ENCODE measurements around the gene SLC7A5.
A peak's percentile ranks its signal among the peaks of the same experiment; 100 is the strongest.
"Not testable (repeated sequence)": the region's sequence is repeated elsewhere in the genome, so short reads cannot be mapped to it uniquely, and the experiment has no call there.

The SLC7A5 gene

DNA sequence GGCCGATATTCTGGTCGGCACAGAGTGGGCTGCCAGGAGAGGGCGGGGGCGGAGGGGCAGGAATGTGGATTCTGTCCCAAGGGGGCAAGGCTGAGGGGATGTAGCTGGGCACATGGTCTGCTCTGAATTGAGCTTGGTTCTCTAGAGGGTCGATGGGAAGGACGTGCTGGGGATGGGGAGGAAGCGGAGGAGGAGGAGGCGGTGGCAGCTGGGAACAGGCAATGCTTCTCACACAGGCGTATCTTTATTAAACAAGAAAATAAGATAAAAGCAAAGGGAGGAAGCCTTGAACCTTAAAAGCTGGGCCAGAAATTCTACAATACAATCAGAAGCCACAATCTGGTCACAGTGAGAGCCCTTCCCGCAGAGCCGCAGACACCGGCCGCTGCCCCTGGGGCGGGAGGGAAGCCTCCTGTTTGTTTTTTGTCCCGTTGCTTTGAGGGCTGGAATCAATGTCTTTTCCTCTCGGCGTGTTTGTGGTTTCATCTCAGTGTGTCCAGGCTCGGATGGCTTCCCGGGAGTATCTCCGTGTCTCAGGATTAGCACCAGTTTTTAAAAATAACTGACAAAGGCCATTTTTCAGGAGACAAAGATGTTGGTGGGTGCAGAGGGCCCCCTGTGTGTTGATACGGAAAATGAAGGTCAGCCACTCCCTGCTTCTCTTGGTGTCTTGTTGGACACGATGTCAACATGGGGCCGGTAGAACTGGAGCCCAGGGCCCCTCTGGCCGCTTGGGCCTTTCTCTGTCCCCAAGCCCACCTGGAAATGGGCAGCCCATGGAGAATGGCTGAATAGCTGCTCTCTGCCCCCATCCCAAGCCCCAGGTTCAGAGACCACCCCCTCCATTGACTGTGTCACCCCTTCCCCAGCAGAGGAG lies 12.3 kb upstream of the SLC7A5 start:
- no peak for TF ChIP-seq SPI1 (IDR thresholded peaks at IDR 0.05; ENCODE audit: low read depth, low read length)
- no peak for TF ChIP-seq POU2F2 (IDR thresholded peaks at IDR 0.05; ENCODE audit: low read depth, low read length)
- no peak for TF ChIP-seq POLR2A (IDR thresholded peaks at IDR 0.05; ENCODE audit: low read depth, low read length)
- no peak for TF ChIP-seq PAX5 (IDR thresholded peaks at IDR 0.05; ENCODE audit: insufficient read depth, low read length, severe bottlenecking)
- TF ChIP-seq POLR2AphosphoS5 (IDR thresholded peaks at IDR 0.05; ENCODE audit: low read depth, low read length) = no peak
- no peak for TF ChIP-seq TAF1 (IDR thresholded peaks at IDR 0.05; ENCODE audit: low read depth, low read length)
- FAIRE-seq (no peak), DNase-seq (ENCODE audit: insufficient read length, low spot score) (no peak)

DNA sequence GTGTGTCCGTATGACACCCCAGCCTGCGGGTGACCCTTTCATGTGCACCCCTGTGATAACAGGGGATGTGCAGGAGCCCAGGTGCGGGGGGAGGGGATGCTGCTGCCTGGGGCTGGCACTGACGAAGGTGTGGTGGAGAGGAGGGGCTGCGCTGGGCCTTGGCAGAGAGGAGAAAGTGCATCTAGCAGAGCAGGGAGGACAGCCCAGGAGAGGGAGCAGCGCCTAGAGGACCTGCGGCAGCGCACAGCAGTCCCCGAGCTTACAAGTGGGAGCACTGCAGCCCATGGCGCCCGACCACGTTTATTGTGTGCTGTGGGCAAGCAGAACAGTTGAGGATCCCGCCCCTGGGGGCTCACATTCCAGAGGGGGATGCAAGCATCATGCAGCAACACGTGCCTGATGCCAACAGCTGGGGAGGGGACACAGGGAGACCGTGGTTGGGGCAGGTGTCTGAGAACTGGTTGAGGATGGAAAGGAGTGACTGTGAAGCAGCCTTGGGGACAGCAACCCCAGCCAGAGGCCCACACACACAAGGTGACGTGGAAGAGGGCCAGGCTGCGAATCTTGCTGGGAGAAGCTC lies 10.9 kb upstream of the SLC7A5 start:
- DNase-seq (ENCODE audit: insufficient read length, low spot score) = no peak
- no peak for FAIRE-seq
- TF ChIP-seq POLR2A (IDR thresholded peaks at IDR 0.05; ENCODE audit: low read depth, low read length) = no peak
- no peak for TF ChIP-seq PAX5 (IDR thresholded peaks at IDR 0.05; ENCODE audit: insufficient read depth, low read length, severe bottlenecking)
- TF ChIP-seq POU2F2 (IDR thresholded peaks at IDR 0.05; ENCODE audit: low read depth, low read length) = no peak
- TF ChIP-seq SPI1 (IDR thresholded peaks at IDR 0.05; ENCODE audit: low read depth, low read length) = no peak
- TF ChIP-seq TAF1 (IDR thresholded peaks at IDR 0.05; ENCODE audit: low read depth, low read length) = no peak
- TF ChIP-seq POLR2AphosphoS5 (IDR thresholded peaks at IDR 0.05; ENCODE audit: low read depth, low read length) = no peak

DNA sequence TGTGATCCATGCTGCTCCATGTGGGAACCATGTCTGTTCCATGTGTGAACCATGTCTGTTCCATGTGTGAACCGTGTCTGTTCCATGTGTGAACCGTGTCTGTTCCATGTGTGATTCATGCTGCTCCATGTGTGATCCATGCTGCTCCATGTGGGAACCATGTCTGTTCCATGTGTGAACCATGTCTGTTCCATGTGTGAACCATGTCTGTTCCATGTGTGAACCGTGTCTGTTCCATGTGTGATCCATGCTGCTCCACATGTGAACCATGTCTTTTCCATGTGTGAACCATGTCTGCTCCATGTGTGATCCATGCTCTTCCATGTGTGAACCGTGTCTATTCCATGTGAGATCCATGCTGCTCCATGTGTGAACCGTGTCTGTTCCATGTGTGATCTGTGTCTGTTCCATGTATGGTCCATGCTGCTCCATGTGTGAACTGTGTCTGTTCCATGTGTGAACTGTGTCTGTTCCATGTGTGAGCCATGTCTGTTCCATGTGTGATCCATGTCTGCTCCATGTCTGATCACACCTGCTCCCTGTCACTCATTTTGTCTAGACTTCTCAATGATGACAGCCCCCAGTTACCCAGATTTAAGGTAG lies 10.2 kb upstream of the SLC7A5 start:
- not testable (repeated sequence) for DNase-seq (ENCODE audit: insufficient read length, low spot score); FAIRE-seq

DNA sequence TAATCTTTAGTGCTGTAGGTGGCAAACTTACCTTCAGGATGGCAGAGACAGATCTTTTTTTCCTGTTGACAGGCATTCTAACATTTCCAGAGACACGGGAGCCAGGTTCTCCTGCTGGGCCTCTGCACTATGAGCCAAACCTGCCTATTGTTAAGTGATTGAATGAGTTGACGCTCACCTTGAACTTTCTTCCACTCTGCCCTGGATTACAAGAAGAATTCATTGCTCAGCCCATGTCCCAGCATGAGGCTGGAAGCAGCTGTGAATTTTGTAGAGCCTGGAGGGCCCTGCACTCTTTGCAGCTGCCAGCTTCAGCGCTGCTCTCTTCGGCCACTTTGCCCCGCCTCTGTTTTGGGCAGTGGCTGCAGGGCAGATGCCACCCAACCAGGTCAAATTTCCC lies 9.4 kb upstream of the SLC7A5 start:
- no peak for DNase-seq (ENCODE audit: insufficient read length, low spot score)
- FAIRE-seq = no peak
- TF ChIP-seq POLR2AphosphoS5 (IDR thresholded peaks at IDR 0.05; ENCODE audit: low read depth, low read length) = no peak

DNA sequence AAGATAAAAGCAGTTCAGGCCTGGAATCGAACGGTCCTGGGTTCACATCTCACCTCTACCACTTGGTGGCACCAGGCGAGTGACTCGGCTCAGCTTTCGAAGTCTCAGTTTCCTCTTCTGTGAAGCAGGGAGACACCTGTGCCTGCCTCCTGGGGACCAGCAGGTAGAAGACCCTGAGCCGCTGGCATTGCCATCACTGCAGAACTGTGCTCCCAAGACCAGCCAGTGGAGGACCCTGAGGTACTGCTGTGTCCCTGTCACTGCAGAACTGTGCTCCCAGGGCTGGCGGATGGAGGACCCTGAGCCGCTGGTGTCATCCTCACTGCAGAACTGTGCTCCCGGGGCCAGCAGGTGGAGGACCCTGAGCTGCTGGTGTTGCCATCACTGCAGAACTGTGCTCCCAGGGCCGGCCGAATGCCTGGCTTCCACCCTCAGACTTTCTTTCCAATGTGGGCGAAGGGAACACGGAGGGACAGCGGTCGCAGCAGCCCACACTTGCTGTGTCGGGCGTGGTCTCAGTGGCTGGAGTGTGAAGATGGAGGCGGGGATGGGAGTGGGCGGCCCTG lies 8.7 kb upstream of the SLC7A5 start:
- no peak for DNase-seq (ENCODE audit: insufficient read length, low spot score)
- peak; percentile 71 for FAIRE-seq
- no peak for TF ChIP-seq SPI1 (IDR thresholded peaks at IDR 0.05; ENCODE audit: low read depth, low read length)
- no peak for TF ChIP-seq PAX5 (IDR thresholded peaks at IDR 0.05; ENCODE audit: insufficient read depth, low read length, severe bottlenecking)
- no peak for TF ChIP-seq TAF1 (IDR thresholded peaks at IDR 0.05; ENCODE audit: low read depth, low read length)
- no peak for TF ChIP-seq POU2F2 (IDR thresholded peaks at IDR 0.05; ENCODE audit: low read depth, low read length)
- TF ChIP-seq POLR2A (IDR thresholded peaks at IDR 0.05; ENCODE audit: low read depth, low read length) = no peak
- TF ChIP-seq POLR2AphosphoS5 (IDR thresholded peaks at IDR 0.05; ENCODE audit: low read depth, low read length) = no peak

DNA sequence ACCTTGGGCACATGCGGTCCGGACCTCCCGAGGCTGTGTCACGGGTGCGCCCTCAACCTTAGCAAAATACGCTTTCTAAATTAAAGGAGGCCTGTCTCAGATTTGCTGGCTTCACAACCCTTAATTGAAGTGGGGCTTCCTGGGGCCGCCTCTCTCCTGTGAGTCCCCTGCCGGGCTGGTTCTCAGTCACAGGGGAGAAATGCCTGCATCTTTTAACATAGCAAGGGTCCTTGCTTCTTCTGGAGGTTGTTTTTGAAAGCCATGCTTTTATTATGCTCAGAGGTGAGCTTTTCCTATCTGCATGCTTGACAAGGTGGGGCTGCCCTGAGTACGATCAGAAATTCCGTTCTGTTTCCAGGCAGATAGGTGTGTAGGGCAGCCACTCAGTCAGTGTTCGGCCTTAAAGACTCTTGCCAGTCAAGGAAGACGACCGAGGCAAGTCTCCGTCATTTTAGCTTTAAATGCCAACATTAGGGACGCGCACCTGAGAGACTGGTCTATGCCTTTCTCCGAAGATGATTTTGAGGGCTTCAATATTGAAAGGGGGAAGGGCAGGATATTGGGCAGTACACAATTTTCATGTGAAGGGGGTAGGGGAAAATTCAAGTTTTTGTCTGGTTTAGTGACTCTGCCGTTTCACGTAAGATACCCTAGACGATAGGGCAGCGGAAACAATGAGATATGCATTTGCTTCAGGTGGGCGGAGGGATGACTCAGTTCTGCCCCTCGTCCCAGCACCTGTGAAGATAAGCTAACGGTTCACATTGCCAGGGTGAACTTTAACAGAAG lies 5.5 kb upstream of the SLC7A5 start:
- no peak for DNase-seq (ENCODE audit: insufficient read length, low spot score)
- FAIRE-seq = no peak
- no peak for TF ChIP-seq POLR2AphosphoS5 (IDR thresholded peaks at IDR 0.05; ENCODE audit: low read depth, low read length)
- peak; percentile 97 for TF ChIP-seq POU2F2 (IDR thresholded peaks at IDR 0.05; ENCODE audit: low read depth, low read length)

DNA sequence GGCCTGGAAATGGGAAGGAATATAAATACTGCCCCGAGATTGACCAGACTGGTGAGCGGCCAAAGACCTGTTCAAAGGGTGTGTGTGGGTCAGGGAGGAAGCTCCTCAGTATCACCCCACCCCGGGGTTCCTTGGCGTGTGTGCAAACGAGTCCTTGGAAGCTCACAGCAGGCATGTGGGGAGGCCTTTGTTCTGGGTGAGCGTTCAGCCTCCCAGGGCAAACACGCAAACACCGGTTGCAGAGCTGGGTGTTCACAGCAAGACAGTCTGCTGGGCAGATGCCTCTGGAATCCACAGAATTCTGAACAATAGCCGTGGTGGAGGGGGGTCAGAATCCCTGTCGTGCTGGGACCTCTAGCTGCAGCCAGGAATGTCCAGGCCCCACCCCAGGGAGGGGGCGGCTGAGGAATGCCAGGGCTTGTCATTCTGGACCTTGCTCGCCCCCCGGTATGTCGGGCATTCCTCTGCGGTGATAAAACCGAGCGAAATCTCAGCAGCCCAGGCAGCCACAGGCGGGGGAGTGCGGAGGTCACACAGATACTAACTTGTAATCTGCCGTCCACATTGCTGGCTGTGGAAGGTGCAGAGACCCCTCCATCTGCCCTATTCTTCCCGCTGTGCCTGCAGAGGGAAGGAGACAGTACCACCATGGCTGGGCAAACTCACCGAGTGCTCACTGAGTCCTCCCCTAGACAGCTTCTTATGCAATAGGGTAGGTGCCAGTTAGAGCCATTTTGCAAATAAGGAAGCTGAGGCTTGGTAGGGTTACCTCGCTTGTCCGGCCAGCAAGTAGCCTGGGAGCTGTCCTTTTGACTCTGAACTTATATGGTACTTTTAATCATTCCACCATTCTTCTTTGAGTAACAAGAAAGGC lies 1.3 kb upstream of the SLC7A5 start:
- FAIRE-seq; DNase-seq (ENCODE audit: insufficient read length, low spot score): not testable (repeated sequence)

DNA sequence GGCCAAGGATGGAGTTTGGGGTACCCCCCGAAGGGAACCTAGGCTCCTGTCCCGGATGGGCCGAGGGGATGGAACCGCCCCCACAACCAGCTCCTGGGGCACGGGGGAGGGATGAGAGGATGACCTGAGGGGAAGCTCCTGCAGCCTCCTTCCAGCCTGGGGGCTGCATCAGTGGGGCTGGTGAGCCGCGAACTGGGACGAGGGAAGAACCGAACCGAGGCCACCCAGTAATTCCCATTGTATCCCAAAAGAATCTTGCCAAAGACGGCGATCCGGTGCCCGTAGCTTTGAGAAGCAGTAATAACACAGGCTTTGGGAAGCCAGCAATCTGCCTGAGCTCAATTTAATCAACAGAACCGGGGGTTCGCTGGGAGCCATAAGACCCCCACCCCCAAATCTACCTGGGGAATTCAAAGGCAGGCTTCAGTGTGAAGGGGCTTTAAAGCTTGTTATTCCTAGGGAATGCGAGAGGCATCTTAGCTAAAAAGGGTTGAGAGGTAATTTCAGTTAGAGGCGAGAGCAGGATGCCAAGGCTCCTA lies 641 bp upstream of the SLC7A5 start:
- not testable (repeated sequence) for FAIRE-seq; DNase-seq (ENCODE audit: insufficient read length, low spot score)

DNA sequence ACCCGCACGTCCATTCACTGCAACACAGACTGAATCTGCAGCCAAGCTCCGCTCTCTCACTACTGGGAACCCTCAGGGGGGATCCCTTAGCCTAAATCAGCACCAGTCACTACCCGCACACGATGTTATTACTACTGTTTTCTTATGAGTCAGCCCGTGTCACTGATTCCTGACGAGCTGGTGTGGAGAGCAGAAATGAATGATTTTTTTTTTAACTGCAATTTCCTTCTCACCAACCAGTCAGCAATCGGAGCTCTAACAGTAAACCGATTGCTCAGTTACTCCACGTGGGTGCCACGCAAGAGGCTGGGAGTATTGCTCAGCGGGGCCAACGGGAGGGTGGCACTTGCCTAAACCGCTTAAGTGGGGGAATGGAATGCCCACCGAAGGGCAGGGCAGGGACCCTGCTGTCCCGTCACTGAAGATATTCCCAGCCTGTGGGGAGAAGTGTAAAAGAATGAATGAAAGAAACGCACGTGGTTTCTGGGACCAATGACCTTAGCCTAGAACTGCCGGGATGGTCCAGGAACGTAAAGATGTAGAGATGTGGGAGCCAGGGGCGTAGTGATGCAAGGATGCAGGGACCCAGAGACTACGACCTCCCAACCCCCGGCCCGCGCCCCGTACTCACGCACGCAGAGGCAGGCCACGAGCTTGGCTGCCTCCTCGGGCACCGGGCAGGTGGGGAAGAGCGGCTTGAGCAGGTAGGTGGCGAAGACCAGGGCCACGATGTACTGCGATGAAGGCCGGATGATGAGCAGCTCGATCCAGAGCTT lies 865 bp downstream of the SLC7A5 start:
- not testable (repeated sequence) for DNase-seq (ENCODE audit: insufficient read length, low spot score); FAIRE-seq

DNA sequence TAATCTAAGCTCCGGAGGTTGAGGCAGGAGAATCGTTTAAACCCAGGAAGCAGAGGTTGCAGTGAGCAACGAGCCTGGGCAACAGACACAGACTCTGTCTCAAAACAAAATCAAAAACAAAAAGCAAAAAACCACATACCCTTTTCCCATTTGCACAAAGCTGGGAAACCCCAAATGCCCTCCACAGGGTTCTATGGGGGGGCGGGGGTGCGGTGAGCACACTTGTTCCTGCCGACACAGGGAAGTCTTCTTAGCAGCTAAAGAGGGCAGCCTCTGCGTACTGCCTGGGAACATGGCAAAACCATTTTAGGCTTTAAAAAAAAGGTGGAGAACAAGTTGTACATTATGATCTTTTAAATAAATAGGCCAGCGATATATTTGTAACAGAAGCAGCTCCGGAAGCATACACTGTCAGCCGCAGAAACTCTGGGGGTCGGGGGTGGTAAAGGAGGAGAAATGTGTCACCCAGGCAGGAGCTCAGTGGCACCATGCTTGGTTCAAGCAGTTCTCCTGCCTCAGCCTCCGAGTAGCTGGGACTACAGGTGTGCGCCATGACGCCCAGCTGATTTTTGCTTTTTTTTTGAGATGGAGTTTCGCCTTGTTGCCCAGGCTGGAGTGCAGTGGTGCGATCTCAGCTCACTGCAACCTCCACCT lies 3.3 kb downstream of the SLC7A5 start:
- FAIRE-seq; DNase-seq (ENCODE audit: insufficient read length, low spot score): not testable (repeated sequence)
